Fibroblast of upper back skin (primary cell): Measurements from ENCODE around the gene HPD.
A peak's percentile ranks its signal among the peaks of the same experiment; 100 is the strongest.
"Not testable (repeated sequence)": the region's sequence is repeated elsewhere in the genome, so short reads cannot be mapped to it uniquely, and the experiment has no call there.

ENCODE experiments used
- DNase-seq: peaks from one replicate; pipeline ENCODE4 v3.0.0-alpha.2; 2013

Gene HPD

DNA sequence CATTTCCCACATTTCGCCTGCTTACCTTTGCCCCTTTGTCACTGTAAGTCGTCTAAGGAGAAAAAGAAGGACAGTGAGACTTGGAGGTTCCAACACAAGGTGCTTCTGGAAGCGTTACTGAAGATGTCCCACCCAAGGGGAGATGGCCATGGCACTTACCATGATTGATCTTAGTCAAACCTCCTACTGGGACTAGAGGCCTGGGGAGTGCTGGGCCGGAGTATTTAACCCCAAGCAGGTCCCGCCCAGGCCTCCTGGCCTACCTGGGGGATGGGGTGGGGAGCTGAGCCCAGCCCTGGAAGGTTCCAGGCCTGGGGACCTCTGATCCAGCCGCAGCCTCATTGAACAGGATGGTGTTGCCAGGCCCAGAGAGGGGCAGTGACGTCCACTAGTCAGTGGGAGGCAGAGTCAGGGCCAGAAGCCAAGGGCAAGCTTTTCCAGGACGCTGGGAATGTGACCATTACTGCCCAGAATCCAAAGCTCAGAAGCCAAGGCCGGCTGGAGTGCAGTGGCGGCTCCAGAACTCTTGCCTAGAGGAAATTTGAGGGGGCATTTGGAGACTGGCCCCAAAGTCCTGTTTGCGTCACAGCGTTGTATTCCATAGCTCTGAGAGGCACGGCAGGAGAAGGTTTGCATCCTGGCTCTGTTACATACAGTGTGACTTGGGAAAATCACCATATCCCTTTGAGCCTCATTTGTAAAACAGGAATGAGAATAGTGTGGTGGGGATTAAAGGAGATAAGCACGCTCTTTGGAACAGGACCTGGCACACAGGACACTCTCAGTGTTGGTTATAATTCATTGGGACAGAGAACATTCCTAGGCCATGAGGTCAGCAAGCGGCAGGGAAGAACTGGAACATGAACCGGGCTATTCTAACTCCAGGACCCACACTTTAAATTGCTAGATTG is at the start of gene HPD:
TSS of gene HPD (minus strand) at position 198 of the 911 bp plus-strand sequence. CDS start at position 162, 36 bp downstream.
- DNase-seq: peak; percentile 79

DNA sequence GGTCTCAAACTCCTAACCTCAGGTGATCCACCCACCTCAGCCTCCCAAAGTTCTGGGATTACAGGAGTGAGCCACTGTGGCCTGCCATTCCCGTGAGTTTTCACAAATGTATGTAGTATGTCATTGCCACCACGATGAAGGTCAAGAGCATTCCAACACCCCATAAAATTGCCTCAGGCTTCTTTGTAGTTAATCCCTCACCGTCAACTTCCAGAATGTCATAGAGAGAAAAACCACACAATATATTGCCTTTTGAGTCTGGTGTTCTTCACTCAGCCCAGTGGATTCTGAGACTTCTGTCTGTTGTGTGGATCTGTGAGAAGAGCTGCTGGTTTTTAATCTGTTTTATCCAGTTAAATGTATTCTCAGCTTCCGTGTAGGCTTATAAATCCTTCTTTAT is 47.1 kb upstream of the HPD start:
- no peak for DNase-seq

DNA sequence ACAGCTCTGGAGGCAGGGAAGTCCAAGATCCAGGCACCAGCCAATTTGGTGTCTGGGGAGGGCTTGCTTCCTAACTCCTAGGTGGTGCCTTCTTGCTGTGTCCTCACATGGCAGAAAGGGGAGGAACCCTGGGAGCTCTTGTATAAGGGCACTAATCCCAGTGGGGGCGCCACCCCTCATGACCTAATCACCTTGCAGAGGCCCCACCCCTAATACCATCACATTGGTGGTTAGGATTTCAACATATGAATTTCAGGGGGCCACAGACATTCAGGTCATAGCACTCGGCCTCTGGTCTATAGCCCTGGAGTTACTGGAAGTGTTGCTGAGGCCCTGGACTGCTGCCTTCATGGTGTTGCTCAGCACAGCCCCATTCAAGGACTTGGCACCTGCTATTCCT is 44.5 kb upstream of the HPD start:
- no peak for DNase-seq

DNA sequence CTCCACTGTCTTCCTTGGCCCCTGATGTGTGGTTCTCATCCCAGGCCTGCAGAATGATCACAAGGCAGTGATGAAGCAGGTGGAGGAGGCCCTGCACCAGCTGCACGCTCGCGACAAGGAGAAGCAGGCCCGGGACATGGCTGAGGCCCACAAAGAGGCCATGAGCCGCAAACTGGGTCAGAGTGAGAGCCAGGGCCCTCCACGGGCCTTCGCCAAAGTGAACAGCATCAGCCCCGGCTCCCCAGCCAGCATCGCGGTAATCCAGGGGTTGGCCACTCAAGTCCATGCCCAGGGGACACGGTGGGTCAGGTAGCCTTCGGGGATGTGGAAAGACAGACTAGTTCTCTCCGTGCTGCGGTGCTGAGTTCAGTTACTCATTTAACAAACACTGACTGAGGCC is 40.9 kb upstream of the HPD start:
- no peak for DNase-seq

DNA sequence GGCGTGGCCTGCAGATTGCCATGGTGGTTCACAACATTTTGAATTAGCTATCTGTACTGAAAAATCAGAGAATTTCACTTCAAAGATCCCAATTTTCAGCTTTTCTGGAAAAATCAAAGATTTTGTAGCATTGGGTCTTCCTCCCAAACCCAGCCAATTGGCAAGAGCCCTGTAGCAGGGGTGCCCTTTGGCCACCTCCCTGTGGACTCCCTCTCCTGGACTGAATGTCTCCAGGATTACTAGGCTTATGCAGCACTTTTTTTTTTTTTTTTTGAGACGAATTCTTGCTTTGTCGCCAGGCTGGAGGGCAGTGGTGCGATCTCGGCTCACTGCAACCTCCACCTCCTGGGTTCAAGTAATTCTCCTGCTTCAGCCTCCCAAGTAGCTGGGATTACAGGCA is 39.6 kb upstream of the HPD start:
- DNase-seq: no peak

DNA sequence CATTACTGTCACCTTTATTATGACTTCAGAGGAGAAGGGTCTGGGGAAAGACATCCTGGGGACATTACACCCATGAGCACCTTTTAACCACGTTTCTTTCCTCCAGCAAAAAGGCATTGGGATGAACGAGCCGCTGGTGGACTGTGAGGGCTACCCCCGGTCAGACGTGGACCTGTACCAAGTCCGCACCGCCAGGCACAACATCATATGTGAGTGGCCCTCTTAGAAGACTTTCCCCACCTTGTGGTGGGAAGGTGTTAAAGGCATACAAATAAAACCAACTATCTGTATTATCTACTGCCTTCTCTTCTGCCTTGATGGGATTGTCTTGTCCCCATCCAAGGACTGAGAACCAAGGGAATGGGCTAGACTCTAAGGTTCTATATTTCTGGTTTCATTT is 36.0 kb upstream of the HPD start:
- peak; percentile 50 for DNase-seq

DNA sequence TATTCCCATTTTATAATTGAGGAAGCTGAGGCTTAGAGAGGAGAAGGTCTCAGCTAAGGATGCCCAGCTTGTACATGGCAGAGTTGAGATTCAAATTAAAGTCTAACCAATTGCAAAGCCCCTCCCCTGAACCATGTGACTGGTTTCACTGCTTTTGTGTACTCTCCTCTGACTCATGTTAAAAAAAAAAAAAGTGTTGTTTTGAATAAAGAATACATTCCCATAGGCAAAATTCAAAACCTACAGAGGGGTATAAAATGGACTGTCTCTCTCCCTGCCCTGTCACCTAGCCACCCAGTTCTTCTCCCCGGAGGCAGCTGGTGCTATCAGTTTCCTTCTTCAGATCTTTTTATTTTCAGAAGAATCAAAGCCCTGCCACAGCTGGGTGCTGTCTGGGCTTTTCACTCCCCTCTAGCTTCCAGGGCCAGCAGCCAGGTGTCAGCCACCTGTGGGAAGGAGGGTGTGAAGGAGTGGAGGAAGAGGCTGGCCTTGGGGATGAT is 35.4 kb upstream of the HPD start:
- DNase-seq: peak; percentile 51

DNA sequence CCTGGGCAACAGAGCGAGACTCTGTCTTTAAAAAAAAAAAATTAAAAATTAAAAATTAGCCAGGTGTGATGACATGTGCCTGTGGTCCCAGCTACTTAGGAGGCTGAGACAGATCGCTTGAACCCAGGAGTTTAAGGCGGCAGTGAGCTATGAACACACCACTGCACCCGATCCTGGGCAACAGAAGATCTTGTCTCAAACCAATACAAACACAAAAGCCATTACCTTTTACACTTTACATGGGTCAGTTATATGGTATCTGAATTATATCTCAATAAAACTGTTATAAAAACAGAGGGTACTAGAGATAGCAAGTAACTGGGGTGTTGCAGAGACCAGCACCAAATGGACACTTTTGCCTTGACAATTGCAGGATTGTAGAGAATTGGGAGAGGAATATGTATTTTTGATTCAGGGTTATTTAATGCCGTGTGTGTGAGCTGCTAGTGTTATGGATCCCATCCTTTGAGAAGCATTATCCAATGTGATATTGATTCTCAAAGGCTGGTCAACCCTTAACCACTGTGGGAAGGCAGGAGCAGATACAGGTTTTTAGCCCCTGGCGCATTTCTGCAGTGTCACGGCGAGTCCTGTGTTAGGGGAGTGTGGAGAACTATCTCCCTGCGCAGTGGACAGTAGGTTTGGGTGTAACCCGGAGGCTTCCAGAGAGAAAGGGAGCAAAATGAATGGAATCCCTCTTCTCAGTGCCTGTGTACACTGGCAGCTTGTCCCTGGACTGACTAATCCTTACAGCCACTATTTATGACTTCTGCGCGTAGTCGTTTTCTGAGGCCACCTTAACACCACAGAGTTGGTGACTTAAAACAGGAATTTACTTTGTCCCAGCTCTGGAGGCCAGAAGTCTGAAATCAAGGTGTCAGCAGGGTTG is 34.3 kb upstream of the HPD start:
- no peak for DNase-seq

DNA sequence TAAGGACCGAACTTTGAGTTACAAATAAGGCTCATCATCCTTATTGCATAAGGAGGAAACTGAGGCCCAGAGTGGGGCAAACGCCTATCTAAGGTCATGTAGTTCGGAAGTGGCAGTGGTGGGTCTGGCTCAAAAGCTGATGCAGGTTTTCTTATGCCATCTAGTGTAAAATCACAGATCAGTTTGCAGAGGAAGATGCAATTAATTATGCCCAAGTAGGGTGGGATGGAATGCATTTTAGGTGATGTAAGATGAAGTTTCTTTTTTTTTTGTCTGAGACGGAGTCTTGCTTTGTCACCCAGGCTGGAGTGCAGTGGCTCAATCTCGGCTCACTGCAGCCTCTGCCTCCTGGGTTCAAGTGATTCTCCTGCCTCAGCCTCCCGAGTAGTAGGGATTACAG is 31.0 kb upstream of the HPD start:
- peak; percentile 29 for DNase-seq

DNA sequence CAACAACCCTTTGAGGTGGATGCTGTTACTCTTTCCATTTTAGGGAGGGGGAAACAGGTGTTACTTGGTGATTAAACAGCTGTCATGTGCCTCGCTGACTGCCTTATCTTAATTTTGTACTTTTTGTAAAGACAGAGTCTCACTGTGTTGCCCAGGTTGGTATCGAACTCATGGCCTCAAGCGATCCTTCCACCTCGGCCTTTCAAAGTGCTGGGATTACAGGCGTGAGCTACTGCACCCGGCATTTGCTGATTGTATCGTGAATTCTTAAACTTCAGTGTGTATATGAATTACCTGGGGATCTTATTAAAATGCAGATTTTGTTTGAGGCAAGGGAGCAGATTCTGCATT is 30.6 kb upstream of the HPD start:
- DNase-seq: no peak

DNA sequence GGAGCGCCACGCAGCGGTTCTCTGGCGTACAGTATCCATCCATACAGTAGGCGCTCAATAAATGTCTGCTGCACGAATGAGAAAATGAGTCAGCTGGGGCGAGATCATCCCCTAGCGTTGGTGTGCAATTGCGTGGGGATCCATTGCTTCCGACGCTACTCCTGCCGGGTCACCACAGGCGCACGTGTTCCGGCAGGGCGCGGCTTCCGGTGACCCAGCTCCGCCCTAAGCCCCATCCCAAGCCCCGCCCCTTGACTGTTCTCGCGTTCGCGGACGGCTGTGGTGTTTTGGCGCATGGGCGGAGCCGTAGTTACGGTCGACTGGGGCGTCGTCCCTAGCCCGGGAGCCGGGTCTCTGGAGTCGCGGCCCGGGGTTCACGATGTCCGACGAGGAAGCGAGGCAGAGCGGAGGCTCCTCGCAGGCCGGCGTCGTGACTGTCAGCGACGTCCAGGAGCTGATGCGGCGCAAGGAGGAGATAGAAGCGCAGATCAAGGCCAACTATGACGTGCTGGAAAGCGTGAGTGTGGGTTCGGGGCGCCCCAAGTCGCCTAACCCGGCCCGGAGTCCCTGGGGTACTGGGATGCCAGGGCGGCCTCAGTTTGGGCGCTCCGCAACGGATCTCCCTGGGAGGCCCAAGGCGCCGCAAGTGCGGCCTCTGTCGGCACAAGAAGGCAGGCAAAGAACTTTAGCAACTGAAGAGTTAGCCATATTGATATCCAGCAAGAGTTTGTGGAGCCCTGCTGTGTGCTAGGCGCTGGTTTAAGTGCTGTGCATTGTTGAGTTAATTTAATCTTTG is 30.0 kb upstream of the HPD start, which contains the start of gene PSMD9:
TSS of gene PSMD9 (plus strand) at position 313 of the 796 bp plus-strand sequence. CDS start at position 380, 67 bp downstream.
- DNase-seq: peak; percentile 98

DNA sequence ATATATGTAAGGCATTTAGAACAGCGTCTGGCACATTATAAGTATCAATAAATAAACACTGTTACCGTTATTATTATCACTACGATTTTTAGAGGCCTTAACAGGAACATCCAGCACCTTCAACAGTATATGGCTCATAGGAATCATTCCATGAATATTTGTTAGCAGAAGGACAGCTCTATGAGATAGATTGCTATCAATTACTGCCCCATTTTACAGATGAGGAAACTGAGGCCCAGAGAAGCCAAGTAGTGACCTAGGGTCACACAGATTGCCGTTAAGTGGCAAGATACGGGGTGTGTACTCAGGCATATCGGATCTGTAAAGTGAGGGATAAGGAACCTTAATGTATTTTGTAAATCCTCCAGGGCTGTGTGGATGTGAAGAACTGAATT is 29.4 kb upstream of the HPD start:
- DNase-seq: no peak

DNA sequence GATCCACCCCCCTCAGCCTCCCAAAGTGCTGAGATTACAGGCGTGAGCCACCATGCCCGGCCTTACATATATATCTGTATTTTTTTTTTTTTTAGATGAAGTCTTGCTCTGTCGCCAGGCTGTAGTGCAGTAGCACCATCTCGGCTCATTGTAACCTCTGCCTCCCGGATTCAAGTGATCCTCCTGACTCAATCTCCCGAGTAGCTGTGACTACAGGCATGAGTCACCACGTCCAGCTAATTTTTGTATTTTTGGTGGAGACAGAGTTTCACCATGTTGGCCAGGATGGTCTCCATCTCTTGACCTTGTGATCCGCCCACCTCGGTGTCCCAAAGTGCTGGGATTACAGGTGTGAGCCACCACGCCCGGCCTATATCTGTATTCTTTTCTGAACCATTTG is 26.5 kb upstream of the HPD start:
- not testable (repeated sequence) for DNase-seq

DNA sequence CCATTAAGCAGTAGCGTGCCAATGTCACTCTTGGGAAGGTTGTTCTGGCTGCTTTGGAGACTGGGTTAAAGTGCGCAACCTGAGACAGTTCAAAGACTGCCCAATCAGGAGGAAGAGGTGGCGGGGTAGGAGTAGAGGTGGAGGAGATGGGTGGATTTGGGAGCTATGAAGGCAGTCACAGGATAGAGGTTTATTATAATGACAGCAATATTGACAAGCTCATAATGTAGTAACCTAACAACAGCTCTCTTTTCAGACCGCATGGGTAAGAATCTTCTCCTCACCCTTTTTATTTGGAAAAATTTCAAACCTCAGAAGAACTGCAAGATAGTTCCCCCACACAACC is 24.6 kb upstream of the HPD start:
- DNase-seq: no peak

DNA sequence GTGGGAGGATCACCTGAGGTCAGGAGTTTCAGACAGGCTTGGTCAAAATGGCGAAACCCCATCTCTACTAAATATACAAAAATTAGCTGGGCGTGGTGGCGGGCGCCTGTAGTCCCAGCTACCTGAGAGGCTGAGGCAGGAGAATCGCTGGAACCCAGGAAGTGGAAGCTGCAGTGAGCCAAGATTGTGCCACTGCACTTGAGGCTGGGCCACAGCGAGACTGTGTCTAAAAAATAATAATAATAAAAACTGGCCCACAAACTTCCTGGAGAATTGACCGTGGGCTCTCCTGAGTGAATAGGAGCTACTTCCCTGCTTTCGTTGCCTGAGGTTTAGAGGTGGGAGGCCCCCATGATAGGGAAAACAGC is 17.4 kb upstream of the HPD start:
- DNase-seq: not testable (repeated sequence)

DNA sequence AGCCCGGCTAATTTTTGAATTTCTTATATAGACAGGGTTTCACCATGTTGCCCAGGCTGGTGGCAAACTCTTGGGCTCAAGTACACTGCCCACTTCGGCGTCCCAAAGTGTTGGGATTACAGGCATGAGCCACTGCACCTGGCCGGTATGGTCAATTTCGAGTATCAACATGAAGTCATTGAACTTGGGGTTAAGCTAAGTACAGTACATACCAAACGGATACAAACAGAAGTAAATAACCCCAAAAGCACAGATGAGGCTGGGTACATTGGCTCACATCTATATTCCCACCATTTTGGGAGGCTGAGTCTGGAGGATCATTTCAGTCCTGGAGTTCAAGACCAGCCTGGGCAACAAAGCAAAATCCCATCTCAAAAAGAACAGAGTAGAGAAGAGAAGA is 16.9 kb upstream of the HPD start:
- DNase-seq: no peak

DNA sequence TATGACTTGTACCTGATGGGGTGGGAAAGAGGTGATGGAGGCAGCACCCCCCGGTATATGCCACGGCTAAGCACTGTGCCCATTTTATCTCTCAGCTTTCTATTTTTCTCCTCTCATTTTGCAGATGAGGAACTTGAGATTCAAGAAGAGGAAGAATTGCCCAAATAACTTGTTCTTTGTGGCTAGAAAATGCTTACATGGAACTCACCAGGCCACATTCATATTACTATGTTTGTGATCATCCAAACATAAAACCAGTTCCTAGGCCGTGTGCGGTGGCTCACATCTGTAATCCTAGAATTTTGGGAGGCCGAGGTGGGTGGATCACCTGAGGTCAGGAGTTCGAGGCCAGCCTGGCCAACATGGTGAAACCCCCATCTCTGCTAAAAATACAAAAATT is 15.4 kb upstream of the HPD start:
- DNase-seq: no peak

DNA sequence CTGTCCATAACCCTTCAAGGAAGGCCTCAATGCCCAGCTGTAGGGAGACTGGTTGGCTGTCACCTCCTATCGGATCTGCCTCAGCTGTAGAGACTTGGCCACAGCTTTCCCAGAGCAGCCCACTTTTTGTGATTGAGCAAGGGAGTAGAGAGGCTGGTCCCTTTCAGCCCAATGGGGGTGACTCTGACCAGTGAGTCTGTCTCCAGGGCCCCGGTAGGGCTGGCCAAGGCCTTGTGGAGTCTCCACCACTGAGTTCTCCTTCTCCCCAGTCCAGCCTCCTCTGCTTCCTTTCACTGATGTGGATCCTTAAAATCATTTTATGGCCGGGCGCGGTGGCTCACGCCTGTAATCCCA is 14.5 kb upstream of the HPD start:
- no peak for DNase-seq

DNA sequence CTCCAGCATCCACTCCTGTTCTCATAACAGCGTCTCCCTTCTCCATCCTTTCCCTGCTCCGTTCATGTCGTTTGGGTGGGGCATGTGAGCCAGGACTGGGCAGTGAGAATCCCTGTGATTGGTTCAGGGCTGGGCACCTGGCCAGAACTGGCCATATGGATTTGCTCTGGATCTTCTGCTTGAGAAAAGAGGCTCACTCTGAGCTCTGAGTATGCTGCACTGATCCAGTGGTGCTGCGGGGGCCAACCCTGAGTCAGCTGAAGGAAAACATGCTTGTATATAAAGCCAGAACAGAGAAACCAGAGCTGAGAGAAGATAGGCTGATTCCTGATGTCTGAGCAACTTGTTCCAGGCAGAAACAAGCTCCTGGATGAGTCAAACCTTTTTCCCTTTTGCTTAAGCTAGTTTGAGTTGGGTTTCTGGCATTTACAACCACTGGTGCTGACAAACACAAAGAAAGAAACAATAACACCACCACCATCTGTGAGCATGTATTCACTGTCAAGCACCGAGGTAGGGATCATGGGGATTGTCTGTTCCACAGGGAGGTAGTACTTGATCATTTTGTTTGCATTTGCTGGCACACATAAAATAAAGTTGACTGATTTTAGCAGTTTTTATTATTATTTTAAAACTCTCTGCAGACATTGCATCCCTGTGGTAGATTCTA is 14.0 kb upstream of the HPD start:
- DNase-seq: peak; percentile 90

DNA sequence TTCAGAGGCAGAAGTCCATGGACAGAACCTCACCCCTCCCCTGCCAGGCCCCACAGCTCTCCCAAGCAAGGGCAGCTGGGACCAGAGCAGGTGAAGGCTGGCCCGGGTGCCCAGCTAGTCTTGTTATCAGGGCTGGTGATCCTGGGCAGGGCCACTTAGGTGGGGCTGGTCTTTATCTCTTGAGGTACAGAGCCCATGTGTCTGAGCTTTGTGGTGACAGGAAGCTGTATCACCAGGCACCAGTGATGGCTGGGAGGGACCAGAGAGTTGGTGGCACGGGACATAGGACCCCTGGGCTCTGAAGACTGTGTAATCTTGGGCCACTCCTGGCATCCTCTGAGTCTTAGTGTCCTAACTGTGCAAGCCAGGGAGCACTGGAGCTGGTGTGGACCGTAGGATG is 12.8 kb upstream of the HPD start:
- DNase-seq: no peak

DNA sequence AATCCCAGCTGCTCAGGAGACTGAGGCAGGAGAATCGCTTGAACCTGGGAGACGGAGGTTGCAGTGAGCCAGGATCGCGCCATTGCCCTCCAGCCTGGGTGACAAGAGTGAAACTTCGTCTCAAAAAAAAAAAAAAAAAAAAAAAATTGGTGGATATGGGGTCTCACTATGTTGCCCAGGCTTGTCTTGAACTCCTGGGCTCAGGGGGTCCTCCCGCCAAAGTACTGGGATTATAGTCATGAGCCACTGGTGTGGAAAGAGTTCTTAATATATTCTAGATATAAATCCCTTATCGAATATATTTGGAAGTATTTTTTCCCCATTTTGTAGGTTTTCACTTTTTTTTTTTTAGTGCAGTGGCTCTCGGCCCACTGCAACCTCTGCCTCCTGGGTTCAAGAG is 10.6 kb upstream of the HPD start:
- DNase-seq: not testable (repeated sequence)

DNA sequence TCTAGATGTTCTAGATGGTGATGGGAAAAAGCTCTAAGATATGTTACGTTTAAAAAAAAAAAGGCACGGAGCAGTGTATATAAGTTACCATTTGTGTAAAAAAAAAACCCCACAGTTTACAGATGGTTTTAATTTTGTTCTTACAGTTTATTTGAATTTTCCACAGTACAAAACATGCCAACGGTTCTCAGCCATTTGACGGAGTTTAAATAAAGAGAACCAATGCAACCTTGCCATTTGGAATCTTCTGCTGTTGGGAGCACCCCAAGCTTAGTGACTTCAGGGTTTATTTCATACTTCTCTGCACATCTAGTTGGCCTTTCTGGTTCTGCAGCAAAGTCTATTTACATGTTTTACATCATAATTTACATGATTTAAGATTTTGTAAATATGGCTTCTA is 7.7 kb upstream of the HPD start:
- peak; percentile 15 for DNase-seq
